Islet of Langerhans (tissue), 1 donor: Measurements from ENCODE around the gene NFKBIL1.
"Not testable (repeated sequence)": the region's sequence is repeated elsewhere in the genome, so short reads cannot be mapped to it uniquely, and the experiment has no call there.

Experiments
- FAIRE-seq: peaks from one replicate; lab custom pipeline; 2011; peaks lifted over from hg19 to GRCh38; lab: Jason Lieb, UNC

NFKBIL1 gene

DNA sequence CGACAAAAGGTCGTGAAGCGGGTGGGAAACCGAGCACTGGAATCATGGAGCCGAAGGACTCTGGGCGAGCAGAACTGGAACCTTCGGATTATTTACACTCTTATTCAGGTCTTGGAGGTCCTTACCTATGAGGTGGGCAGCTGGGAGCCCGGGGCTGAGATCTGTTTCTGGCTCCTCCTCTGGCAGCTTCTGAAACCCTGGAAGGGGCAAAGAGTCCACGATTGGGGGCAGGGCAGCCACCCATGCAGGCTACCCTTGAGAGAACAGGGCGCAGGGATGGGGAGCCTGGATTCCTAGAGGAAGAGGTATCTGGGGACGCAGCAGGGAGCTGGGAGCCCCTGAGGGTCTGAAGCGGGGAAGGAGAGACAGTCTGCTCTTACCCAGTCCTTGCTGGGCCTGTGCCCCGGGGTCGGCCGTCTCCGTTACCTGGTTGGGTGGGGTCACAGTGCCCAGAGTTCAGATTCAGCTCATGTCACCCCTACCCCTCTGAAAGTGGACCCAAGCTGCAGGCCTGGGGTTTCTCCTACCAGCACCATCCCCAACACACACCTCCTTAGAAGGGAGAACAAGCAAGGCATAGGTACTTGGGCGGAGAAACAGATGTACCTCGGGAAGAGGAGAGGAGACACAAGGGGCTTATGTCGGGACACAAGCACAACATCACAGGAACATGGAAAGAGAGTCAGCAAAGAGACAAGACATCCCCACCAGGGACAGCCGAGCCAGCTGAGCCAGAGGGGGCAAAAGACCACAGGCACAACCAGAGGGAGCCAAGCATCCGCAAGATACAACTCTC, 34.2 kb downstream of the NFKBIL1 start:
- FAIRE-seq, result no peak

DNA sequence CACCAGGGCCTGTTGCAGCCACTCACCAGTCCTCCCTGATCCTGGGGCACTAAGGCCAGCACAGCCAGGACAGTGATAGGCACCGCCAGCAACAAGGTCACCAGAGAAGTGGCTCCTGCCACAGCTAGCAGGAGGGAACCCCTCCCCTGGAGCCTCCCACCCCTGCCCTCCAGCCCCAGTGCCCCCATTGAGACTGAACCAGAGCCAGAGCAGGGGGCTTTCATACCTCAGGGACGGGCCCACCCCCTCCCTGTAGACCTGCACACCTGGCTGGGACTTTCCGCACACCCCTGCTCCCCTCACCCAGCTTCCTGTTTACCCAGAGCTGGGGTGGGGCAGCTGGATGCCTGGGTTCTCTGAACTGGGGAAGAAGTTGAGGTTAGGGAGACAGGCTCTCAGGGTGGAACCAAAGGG, 34.8 kb downstream of the NFKBIL1 start, which contains the start of gene LTB:
Gene LTB (minus strand): TSS at position 195 of the 414 bp plus-strand sequence. CDS start 7 bp downstream, at position 188.
- FAIRE-seq, result no peak

DNA sequence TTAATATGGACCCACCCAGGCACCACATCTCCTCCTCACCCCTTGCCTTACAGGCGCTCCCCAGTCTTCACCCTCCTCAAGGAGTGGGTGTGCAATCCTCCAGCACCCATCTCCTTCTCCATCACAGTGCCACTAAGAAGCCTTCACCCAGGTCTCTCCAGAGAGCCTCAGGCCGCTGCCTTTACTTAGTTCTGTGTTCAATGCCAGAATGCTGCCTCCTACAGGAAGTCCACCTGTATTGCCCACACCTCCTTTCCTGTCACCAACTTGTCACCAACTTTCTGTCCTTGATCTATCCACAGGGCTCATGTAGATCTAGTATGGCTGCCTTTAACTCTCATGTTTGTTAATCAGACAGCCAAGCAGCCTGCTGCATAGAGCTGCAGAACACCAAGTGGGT, 38.1 kb downstream of the NFKBIL1 start:
- no peak for FAIRE-seq

GRCh38 chr6:31586008-31586407, 38.6 kb downstream of the NFKBIL1 start, which contains the start of gene LST1:
TSS of gene LST1 (plus strand) at chr6:31586277. CDS start at chr6:31587300, 1,023 bp downstream.
- FAIRE-seq, result no peak

- FAIRE-seq, result no peak
These were observed 39.3 kb downstream of the NFKBIL1 start for GRCh38 chr6:31586599-31587281.

DNA sequence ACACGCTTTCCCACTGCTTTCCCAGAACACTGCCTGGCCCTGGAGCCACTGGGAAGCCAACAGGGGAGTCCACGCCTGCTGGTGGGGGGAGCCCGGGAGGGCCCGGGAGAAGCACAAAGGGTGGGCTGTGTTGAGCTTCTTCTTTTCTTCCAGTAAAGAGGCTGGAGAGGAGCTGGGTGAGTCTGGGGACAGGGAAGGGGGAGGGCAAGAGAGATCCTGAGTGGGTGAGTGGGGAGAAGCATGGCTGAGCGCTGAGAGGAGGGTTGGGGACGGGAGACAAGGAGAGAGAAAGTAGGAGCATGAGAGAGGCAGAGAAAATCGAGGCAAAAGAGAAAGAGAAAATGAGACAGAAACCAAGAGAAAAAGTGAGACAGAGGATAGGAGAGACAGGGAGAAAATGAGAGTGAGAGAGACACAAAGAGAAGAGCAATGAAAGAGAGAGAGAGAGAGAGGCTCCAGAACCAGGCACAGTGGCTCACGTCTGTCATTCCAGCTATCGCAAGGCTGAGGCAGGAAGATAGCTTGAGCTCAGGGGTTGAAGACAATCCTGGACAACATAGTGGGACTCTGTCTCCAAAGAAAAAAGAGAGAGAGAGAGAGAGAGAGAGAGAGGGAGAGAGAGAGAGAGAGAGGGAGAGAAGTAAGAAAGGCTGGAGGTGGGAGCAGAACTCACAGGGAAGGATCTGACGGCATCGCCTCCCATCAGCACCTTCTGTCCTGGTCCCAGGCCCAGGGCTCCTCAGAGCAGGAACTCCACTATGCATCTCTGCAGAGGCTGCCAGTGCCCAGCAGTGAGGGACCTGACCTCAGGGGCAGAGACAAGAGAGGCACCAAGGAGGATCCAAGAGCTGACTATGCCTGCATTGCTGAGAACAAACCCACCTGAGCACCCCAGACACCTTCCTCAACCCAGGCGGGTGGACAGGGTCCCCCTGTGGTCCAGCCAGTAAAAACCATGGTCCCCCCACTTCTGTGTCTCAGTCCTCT, 40.7 kb downstream of the NFKBIL1 start:
- no peak for FAIRE-seq

DNA sequence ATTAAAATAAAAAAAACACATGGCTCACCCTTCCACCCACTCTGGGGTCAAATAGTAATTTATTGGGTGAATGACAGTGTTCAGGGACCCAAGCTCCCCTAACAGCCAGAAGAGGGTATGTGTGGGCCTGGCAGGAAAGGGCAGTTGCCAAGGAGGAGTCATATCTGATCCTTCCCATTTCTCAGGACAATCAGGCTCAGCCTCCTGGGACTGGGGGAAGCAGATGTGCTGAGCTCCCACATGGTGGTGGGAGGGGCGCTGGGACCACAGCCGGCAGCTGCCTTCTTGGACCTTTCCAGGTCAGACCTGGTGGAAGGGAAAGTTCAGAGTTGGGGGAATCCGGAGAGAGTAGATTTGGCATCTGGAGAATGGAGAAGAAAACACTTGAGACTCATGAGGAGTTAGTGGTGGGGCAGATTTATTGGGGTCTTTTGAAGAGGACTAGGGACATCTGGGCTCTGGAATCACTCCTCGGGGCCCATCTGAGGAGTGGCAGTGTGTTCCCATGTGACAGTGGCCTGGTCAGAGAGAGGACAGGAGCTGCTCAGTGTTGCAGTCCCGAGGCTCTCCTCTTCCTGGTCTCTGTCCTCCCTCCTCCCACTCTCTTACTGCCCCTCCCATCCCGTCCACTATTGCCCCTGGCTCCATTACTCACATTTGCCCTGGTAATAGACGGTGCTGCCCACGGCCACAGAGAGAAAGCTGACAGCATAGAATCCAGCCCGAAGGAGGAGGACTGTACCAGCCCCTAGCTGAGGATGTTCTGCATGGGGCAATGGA, 41.7 kb downstream of the NFKBIL1 start:
- no peak for FAIRE-seq

DNA sequence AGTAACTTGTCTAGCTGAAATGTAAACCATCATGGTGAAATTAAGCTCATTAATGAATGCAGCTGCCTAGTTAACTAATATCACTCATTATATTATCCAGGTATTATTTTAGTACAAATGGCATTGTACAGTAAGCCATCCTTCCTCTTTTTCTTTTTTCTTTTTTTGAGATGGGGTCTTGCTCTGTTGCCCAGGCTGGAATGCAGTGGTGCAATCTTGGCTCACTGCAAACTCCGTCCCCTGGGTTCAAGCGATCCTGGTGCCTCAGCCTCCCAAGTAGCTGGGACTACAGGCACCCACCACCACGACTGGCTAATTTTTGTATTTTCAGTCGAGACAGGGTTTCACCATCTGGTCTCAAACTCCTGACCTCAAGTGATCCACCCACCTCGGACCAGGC, 43.3 kb downstream of the NFKBIL1 start:
- FAIRE-seq, result not testable (repeated sequence)

- FAIRE-seq, result no peak
These were observed 45.0 kb downstream of the NFKBIL1 start for GRCh38 chr6:31592396-31592771.

GRCh38 chr6:31597006-31597405, 49.6 kb downstream of the NFKBIL1 start:
- FAIRE-seq, result no peak

- FAIRE-seq, result no peak
These were observed 59.9 kb downstream of the NFKBIL1 start for GRCh38 chr6:31607317-31607716.
